Hematopoietic multipotent progenitor cell treated with erythropoietin and hydrocortisone succinate and interleukin-3 and kit ligand, for 4 days (in vitro differentiated cells): Measurements from ENCODE around the gene ESYT3.
"Not testable (repeated sequence)": the region's sequence is repeated elsewhere in the genome, so short reads cannot be mapped to it uniquely, and the experiment has no call there.

Experiments
- DNase-seq: peaks from one replicate; pipeline ENCODE4 v3.0.0-alpha.2; 2015

Gene ESYT3

GRCh38 chr3:138495638-138496037 lies 61.2 kb downstream of the ESYT3 start:
- peak; percentile 24 for DNase-seq

DNA sequence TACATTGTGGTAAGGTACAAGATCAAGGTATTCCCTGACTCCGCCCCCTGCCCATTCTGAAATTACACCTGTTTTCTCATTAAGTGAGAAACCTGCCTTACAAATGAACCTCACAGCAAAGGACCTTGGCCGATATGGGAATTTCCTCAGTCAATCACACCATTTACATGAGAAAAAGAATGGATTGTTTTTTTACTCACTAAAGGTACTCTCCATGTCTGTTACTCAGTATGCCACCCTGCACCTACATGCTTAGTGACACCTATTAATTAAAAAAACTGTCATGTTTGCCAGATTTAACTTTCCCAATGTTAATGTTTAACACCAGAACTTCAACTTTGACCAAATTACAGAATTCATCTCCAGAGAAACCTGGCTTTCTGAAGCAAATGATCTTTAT lies 62.0 kb downstream of the ESYT3 start:
- no peak for DNase-seq

DNA sequence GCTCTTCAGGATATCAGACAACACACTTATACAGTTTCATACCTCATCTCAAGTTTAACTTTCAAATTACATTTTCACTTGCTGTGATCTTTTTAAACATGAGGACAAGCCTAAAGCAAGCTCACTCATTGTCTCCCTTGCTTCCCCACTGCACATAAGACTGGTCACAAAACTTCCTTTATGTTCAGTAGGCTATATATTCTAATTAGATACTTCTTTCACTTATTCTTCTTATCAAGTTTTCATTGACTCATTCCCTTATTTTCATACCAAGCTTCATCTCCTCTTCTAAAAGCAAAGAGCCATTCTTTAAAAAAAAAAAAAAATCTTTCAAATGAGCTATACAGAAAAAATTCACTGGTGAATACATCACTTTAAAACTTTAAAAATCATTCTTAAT lies 62.6 kb downstream of the ESYT3 start:
- no peak for DNase-seq

- DNase-seq = no peak
Measured at GRCh38 chr3:138497851-138498250, 63.4 kb downstream of the ESYT3 start.

DNA sequence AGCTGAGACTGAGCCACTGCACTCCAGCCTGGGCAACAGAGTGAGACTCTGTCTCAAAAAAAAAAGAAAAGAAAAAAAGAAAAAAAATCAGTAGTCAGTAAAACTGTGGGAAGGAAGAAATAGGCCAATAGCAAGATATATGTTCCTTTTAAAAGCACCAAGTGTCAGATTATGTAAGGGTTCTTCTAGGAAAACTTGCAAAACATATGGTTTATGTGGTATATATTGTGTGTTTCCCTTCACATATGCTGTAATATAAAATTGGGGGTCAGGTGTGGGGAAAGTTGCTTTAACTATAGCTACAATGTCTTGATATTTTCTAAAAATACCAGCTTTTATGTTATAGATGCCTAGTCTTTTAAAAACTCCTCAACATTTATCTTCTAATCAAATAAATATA lies 64.6 kb downstream of the ESYT3 start:
- DNase-seq = peak; percentile 53

DNA sequence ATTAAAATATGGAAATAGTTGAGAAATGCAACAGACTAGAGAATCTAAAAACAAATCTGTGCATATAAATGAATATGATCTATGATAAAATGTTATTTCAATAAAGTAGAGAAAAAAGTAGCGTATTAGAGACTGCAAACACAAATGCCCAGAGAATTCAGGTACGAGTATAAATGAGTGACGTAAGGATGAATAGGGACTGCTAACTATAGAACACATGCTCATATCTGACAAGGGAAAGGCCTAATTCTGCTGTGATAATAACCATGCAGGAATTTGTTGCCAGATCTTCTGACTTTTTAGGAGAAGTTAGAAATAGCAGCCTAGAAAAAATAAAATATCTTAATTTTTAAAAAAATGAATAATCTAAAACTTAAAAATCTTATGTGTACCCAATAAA lies 73.1 kb downstream of the ESYT3 start:
- DNase-seq = no peak

DNA sequence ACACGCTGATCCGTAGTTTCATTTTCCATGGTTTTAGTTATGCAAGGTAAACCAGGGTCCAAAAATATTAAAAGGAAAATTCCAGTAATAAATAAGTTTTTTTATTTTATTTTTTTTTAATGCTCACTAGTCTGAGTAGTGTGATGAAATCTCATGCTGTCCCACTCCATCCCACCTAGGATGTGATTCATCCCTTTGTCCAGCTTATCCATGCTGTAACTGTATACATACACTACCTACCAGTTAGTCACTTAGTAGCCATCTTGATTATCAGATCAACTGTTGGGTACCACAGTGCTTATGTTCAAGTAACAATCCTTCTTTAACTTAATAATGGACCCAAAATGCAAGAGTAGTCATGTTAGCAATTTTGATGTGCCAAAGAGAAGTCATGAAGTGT lies 75.2 kb downstream of the ESYT3 start:
- no peak for DNase-seq

DNA sequence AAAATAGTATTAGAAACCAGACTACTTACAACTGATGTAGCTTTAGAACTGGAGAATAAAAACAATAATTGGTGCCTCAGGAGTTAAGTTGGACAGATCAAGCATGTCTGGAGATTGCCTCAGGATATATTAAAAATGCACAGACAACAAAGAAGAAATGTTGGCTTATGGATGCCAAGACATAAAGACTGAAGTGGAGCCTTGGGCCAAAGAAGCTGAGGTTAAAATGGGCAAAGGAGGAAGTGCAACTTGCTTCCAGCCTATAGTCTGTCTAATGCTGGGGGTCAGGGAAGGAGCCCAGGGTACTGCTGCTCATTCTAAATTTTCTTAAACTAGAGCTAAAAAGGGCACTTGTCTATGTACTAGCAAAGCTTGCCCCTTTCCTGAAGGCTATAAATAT lies 77.5 kb downstream of the ESYT3 start:
- no peak for DNase-seq

GRCh38 chr3:138513090-138513843 lies 78.9 kb downstream of the ESYT3 start:
- DNase-seq = no peak

- not testable (repeated sequence) for DNase-seq
Measured at GRCh38 chr3:138521445-138521844, 87.0 kb downstream of the ESYT3 start.
